GM13977 (cell line): ENCODE data around the gene IFNA16.
A peak's percentile ranks its signal among the peaks of the same experiment; 100 is the strongest.
"Not testable (repeated sequence)": the region's sequence is repeated elsewhere in the genome, so short reads cannot be mapped to it uniquely, and the experiment has no call there.

Source experiments
- DNase-seq: peaks from one replicate; pipeline ENCODE4 v3.0.0; 2012; ENCODE audit warnings: low spot score
- in situ Hi-C: fragments of 300-500 bp; cut with MboI; formaldehyde crosslinking; loops from one replicate; pipeline ENCODE4 v1.12.0; 2022; ENCODE audit warnings: low sequenced_read_pairs, low pct_unique_long_range_greater_than_20kb, mixed read lengths, inconsistent platforms; ENCODE audit not compliant: unreplicated experiment
- TF ChIP-seq, protein P1 (sequence below): IDR thresholded peaks from 2 replicates; pipeline ENCODE4 v1.5.1; 2012; ENCODE audit warnings: mild to moderate bottlenecking, control low read depth; ENCODE audit not compliant: insufficient read depth; ENCODE audit errors: extremely low read depth, missing control alignments

The IFNA16 gene

DNA sequence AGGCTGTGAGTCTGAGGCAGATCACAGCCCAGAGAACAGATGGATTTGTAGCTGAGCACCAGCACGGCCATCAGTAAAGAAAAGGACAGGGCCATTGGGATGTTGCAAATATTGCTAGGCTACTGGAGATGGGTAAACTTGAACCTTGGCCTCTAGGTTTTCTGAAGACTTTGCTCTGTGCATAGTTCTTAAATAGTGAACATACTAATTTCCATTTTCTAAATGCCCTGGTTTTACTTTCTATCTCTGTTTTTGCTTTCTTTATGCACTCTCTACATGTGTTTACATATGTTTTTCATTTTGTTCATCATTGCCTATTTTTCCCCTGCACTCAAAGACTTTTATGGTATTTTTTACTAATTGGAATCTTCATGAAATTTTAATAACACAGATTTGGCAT, at the start of gene IFNA16:
Gene IFNA16 (minus strand): TSS at position 101 of the 400 bp plus-strand sequence. CDS start 6 bp downstream, at position 95.
- not testable (repeated sequence) for DNase-seq
- in situ Hi-C loops, result loop anchor here (25.0 kb wide), 1 partner anchor 95 kb away; the partner anchor contains the start of gene IFNA5

DNA sequence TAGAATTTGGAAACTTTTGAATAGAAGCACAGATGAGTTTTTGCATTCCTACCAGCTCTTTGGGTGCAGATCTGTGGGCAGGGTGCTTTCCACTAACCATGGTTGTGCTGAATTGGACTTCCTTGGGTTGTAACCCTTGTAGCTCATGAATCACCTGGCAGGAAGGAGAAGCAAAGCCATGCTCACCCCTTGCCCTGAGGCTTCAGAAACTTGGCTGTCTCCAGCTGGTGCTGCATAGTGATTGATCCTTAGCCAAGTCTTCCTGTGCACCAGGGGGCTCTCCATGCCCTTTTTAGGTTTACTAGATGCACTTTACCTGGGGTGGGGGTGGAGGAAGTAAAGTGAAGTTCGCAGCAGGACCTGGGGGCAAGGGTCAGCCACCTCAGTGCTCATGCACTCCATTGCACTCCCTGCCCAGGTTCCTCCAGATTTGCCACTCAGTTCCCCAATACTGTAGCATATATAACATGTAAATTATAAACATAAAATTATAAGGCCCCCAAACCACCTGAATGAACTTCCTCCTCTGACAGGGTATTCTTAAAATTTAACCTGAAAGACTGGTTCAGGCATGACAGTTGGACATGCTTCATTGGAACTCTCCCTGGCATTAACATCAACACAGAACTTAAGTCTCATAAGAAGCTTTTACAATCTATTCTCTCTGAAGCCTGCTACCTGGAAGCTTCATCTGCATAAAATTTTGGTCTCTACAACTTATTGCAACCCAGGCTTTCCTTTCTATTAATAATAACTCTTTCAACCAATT, 48.5 kb upstream of the IFNA16 start:
- TF ChIP-seq, protein P1, sequence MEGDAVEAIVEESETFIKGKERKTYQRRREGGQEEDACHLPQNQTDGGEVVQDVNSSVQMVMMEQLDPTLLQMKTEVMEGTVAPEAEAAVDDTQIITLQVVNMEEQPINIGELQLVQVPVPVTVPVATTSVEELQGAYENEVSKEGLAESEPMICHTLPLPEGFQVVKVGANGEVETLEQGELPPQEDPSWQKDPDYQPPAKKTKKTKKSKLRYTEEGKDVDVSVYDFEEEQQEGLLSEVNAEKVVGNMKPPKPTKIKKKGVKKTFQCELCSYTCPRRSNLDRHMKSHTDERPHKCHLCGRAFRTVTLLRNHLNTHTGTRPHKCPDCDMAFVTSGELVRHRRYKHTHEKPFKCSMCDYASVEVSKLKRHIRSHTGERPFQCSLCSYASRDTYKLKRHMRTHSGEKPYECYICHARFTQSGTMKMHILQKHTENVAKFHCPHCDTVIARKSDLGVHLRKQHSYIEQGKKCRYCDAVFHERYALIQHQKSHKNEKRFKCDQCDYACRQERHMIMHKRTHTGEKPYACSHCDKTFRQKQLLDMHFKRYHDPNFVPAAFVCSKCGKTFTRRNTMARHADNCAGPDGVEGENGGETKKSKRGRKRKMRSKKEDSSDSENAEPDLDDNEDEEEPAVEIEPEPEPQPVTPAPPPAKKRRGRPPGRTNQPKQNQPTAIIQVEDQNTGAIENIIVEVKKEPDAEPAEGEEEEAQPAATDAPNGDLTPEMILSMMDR, result no peak
- in situ Hi-C loops, result no loop called here
- no peak for DNase-seq

DNA sequence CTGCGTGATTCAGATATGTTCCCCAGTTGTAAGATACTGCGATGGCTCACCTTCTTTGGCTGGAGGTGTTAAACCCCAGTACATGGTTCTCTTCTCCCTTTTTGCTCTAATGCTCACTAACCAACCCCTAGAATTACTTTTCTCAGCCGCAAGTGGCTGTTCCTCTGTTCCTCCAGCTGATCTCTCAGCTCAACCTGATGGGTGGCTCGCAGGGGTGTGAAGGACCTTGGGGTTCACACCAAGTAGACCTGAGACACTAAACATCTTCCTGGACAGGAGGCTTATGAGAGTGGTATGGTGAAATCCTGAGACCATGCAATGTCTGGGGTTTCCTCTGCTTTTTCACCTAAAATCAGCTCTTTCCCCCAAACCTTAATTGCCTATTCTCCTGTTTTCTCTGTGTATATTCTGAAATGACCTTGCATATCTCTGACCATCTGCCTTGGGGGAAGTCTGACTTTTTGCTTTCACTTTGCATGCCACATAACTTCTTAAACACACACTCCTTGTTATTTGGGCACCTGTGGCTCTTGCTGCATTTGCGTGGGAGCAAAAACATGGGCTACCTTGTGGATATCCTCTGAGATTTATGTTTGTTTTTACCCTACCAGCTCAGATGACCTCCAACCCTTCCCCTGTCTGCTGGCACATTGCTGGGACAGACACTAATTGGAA, 38.6 kb upstream of the IFNA16 start:
- TF ChIP-seq, protein P1, result no peak
- no peak for DNase-seq
- in situ Hi-C loops, result no loop called here

DNA sequence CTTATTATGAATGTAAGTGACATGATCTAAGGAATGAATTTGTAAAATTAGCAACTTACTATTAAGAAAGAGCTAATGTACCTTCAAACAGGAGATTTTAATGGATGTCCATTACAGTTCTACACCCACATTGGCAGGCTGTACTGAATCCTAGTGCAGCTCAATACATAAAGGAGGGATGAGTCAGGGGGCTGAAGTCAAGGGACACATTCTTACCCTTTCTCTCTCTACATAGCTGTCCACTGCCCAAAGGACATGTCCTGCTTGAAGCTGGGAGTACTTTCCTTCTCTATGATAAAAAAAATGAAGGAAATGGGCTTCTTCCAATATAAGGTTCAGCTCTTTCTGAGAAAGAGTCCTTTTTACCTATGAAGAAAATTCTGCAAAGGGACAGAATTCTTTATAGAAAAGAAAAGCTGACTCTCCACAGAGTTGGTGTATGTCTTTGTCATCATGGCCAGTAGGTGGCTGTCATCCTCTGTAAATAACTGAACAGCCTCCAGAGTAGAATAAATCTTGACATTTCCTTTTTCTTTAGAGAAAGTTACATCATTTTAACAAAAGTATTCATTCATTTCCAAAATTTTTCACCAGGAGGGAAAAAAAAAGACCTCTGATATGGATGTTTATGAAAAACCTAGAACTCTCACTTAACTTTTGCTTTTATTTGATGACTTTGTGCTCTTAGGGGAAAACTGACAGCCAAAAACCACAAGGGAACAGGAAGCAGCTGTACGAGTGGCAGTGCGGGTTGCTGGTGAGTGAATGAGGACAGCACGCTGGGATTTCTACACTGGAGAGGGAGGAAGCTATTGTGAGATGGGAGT, 35.8 kb upstream of the IFNA16 start:
- peak; percentile 32 for DNase-seq
- TF ChIP-seq, protein P1, result peak; percentile 72
- in situ Hi-C loops, result no loop called here

DNA sequence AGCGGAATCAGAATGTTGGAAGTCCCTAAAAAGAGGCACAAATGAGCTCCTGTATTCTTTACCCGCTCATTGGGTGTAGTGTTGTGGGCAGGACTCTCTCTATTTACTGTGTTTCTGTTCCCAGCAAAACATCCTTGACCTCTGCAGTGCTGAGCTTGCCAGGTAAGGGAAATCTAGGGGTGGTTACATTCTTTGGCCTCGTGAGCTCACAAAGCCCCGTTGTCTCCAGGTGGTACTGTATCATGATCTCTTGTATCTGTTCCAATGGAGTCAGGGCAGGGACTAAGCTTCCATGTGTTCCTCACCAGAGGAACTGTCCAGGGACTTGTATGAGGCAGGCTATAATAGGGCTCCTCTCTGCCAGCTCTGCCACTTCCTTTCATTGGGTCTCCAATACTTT, 34.5 kb upstream of the IFNA16 start:
- in situ Hi-C loops, result no loop called here
- DNase-seq, result no peak
- TF ChIP-seq, protein P1, result no peak

DNA sequence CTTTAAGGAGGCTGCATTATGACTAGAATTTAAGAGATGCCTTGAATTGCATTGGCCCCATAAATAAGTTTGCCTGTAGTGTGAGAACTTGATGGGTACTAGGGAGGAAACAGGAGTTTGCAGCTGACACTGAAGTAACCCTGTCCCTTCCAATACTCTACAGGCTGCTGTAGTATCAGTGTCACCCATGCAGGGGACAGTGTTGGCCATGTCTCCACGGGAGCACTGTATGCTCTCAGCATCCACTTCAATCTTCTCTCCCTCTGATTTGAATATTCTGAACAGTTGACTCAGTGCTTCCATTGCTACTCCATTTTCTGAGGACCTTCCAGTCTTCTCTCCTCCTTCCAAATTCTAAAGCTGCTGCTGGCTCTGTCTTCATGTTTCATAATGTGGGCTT, 34.1 kb upstream of the IFNA16 start:
- TF ChIP-seq, protein P1, result no peak
- in situ Hi-C loops, result no loop called here

More for the DNA sequence above, 34.1 kb upstream of the IFNA16 start:
- no peak for DNase-seq
